ENCODE data around the gene GSPT1. TPM values are rescaled to one million over a fixed set of nuclear protein-coding genes. Genes with fewer than 3 reads are reported as not detected.

Gene GSPT1
- polyA plus RNA-seq, 1 of the 3 experiments (the other 2 are of a cell fraction): 41.5 TPM

- Histone ChIP-seq H3K9ac (no peak overlapping the region), H2AFZ (ENCODE audit: low read depth) (no peak overlapping the region), H3K79me2 (ENCODE audit: insufficient read depth) (peaks cover 58% of the 10 kb centered on the region), H3K4me2 (no peak overlapping the region), H3K27ac (ENCODE audit: low read depth in 2 of 2, low read length in 1 of 2) (no peak overlapping the region), H3K27me3 (ENCODE audit: insufficient read depth) (no peaks in the 10 kb centered on the region), H3K4me3 (ENCODE audit: low read depth in 2 of 2, low read length in 1 of 2) (no peak overlapping the region), H4K20me1 (ENCODE audit: insufficient read depth) (0 out of 2 replicates have a peak, but pooled peaks cover 12% of the 10 kb centered on the region), H3K4me1 (ENCODE audit: control insufficient read depth in 1 of 2, insufficient read depth in 2 of 2, low read depth in 1 of 2, low read length in 1 of 2) (no peaks in the 10 kb centered on the region), H3F3A (replicated peaks; ENCODE audit: insufficient read depth) (peaks cover 19% of the 10 kb centered on the region), H3K9me2 (no peaks in the 10 kb centered on the region), H3K9me3 (no peaks in the 10 kb centered on the region), H3K36me3 (replicated peaks in 1 of 2; ENCODE audit: control insufficient read depth in 1 of 2, insufficient read depth in 2 of 2, low read length in 1 of 2) (peaks cover 72 to 84% of the 10 kb centered on the region in 2 experiments)
- 96% methylated on average over 5 of the region's 5 CpGs for WGBS (ENCODE audit: low lambda C conversion rate)
- DNase-seq: no peak
- POLR2A ChIA-PET: no interaction called here
- TF ChIP-seq USF1 (IDR thresholded peaks at IDR 0.05; ENCODE audit: borderline replicate concordance, low read depth) (no peak), NFIC (IDR thresholded peaks at IDR 0.05; ENCODE audit: borderline replicate concordance) (no peak)
- CTCF ChIA-PET: interaction anchor here (0.6 to 1.2 kb wide), 2 partner anchors 23 to 448 kb away, joined by 3 read pairs; no protein-coding TSS in a partner anchor
Observed at GRCh38 chr16:11843861-11844260, 71.9 kb downstream of the GSPT1 start.

GRCh38 chr16:11843206-11843605, 72.5 kb downstream of the GSPT1 start:
- ChIA-PET POLR2A (no interaction called here), CTCF (interaction anchor here (0.6 to 1.2 kb wide), 2 partner anchors 23 to 447 kb away, joined by 3 read pairs; no protein-coding TSS in a partner anchor)
- H3K4me2 ChIP-seq: no peak overlapping the region
- no peak overlapping the region for H3K4me3 ChIP-seq (ENCODE audit: low read depth in 2 of 2, low read length in 1 of 2)
- H3K27me3 ChIP-seq (ENCODE audit: insufficient read depth): no peaks in the 10 kb centered on the region
- peaks cover 52% of the 10 kb centered on the region for H3K79me2 ChIP-seq (ENCODE audit: insufficient read depth)
- TF ChIP-seq RXRA (IDR thresholded peaks at IDR 0.05; ENCODE audit: borderline replicate concordance, low read depth): no peak
- TF ChIP-seq TCF12 (IDR thresholded peaks at IDR 0.05): no peak
- no peak for TF ChIP-seq YY1 (IDR thresholded peaks at IDR 0.05; ENCODE audit: low read depth)
- no peak for TF ChIP-seq MXI1 (IDR thresholded peaks at IDR 0.05; ENCODE audit: low read depth, low read length)
- no peak for TF ChIP-seq EZH2phosphoT487 (IDR thresholded peaks at IDR 0.05; ENCODE audit: borderline replicate concordance, low read depth)
- TF ChIP-seq MAX (IDR thresholded peaks at IDR 0.05; ENCODE audit: low read depth): no peak
- TF ChIP-seq NFIC (IDR thresholded peaks at IDR 0.05; ENCODE audit: borderline replicate concordance): no peak
- no peak for TF ChIP-seq FOXM1 (IDR thresholded peaks at IDR 0.05; ENCODE audit: low read depth)
- no peak for TF ChIP-seq IRF3 (IDR thresholded peaks at IDR 0.05; ENCODE audit: low read depth, low read length)
- no peak for TF ChIP-seq POLR2AphosphoS5 (IDR thresholded peaks at IDR 0.05; ENCODE audit: low read depth, low read length)
- TF ChIP-seq MEF2A (IDR thresholded peaks at IDR 0.05; ENCODE audit: borderline replicate concordance, low read depth): no peak
- H3K9me3 ChIP-seq: no peaks in the 10 kb centered on the region
- DNase-seq: no peak
- WGBS (ENCODE audit: low lambda C conversion rate): 96% methylated on average over 6 of the region's 11 CpGs
- no peak overlapping the region for H2AFZ ChIP-seq (ENCODE audit: low read depth)
- peaks cover 23% of the 10 kb centered on the region for H3F3A ChIP-seq (replicated peaks; ENCODE audit: insufficient read depth)
- H3K36me3 ChIP-seq (replicated peaks in 1 of 2; ENCODE audit: control insufficient read depth in 1 of 2, insufficient read depth in 2 of 2, low read length in 1 of 2): peaks cover 73 to 84% of the 10 kb centered on the region in 2 experiments
- no peak overlapping the region for H3K9ac ChIP-seq
- H3K4me1 ChIP-seq (ENCODE audit: control insufficient read depth in 1 of 2, insufficient read depth in 2 of 2, low read depth in 1 of 2, low read length in 1 of 2): no peaks in the 10 kb centered on the region
- no peaks in the 10 kb centered on the region for H3K9me2 ChIP-seq
- H4K20me1 ChIP-seq (ENCODE audit: insufficient read depth): 0 out of 2 replicates have a peak, but pooled peaks cover 12% of the 10 kb centered on the region
- no peak overlapping the region for H3K27ac ChIP-seq (ENCODE audit: low read depth in 2 of 2, low read length in 1 of 2)
